ENCODE results near the gene IWS1.
"Not testable (repeated sequence)": the region's sequence is repeated elsewhere in the genome, so short reads cannot be mapped to it uniquely, and the experiment has no call there.

The IWS1 gene

GRCh38 chr2:127526132-127527000 is at the start of gene IWS1:
Gene IWS1 (minus strand): TSS chr2:127526489. CDS start chr2:127526208, 281 bp downstream.
- DNase-seq, result peak; percentile 89

DNA sequence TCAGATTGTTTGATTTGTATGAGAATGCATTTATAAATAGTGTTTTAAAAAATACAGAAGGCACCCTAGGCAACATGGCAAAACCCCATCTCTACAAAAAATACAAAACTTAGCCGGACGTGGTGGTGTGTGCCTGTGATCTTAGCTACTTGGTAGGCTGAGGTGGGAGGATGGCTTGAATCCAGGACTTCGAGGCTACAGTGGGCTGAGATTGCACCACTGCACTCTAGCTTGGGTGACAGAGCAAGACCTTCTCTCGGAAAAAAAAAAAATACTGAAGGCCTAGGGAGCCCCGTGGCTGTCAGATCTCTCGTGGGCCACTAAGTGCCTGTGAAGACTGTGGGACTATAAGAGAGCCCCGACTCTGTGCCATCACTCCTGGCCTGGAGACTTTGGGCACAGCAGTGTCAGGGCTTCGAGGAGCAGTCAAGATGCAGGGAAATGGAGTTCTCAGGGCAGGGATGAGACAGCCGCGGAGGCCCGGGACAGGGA is 49.7 kb upstream of the IWS1 start:
- no peak for DNase-seq

DNA sequence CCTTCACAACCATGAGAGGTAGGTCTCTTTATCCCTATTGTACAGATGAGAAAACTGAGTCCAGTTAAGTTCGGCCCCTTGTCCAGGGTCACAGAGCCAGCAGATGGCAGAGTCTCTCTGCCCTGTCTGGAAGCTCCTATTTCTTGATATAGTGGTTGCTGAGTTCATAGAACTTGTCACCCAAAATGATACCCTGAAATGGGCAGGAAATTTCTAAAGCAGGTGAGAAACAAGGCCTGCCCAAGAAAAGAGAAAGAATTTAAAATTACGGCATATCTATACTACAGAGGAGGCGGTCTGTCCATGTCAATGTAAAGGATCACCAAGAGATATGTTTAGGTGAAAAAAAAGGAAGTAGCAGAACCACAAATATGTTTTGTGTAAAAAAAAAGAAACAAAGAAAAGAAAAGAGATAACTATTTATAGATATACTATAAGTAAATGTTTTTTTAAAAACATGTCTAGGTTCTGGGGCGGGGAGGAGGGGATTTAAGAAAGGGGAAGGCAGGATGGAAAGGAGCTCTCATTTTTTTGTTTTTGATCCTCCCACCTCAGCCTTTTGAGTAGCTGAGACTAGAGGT is 49.0 kb upstream of the IWS1 start:
- no peak for DNase-seq

DNA sequence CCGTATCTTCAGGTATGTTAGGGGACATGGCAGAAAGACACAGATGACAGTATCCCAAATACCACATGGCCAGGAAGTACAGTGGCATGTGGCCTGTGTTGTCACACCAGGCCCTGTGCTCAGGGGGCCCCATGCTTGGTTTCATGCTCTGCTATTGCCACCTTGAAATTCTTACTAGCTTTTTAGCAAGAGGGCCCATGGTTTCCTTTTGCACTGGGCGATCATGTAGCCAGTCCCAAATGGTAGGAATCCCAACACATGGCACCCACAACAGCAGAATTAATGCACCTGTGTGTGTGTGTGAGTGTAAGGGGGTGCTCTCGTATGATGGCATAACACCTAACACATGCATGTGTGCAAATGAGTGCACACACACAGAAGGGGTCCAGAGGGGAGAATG is 48.4 kb upstream of the IWS1 start:
- DNase-seq, result no peak

DNA sequence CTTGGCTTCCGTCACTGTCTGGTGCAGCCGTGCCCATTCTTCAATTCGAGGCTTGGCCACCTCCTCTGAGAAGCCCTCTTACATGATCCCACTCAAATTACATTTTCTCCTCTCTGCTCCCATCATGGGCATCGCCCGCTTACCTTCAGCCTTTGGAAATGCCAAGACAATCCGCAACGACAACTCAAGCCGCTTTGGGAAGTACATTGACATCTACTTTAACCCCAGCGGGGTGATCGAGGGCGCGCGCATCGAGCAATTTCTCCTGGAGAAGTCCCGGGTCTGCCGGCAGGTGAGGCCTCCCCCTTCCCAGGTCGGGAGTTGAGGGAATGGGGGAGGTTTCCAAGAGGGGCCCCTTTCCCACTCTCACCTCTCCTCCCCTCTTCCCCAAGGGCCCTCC is 47.5 kb upstream of the IWS1 start:
- DNase-seq, result no peak

- no peak for DNase-seq
Measured at GRCh38 chr2:127573298-127573697, 47.0 kb upstream of the IWS1 start.

- DNase-seq, result no peak
Measured at GRCh38 chr2:127572841-127573240, 46.6 kb upstream of the IWS1 start.

- not testable (repeated sequence) for DNase-seq
Measured at GRCh38 chr2:127572352-127572751, 46.1 kb upstream of the IWS1 start.

- DNase-seq, result no peak
Measured at GRCh38 chr2:127570282-127571250, 44.3 kb upstream of the IWS1 start.

DNA sequence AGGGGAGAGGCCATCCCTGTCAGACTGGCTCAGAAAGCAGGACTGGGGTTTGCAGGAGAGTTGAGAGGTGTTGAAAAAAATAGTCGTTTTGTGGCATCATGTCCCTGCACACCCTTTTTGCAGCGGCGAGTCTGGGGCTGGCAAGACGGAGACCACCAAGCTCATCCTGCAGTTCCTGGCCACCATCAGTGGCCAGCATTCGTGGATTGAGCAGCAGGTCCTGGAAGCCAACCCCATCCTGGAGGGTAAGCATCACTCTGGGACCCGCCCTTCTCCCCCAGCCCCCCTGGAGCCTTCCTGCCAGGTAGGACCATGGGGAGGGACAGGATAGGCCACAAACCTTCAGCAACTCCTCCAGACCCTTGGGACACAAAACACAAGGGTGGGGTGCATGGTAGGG is 43.4 kb upstream of the IWS1 start:
- no peak for DNase-seq

DNA sequence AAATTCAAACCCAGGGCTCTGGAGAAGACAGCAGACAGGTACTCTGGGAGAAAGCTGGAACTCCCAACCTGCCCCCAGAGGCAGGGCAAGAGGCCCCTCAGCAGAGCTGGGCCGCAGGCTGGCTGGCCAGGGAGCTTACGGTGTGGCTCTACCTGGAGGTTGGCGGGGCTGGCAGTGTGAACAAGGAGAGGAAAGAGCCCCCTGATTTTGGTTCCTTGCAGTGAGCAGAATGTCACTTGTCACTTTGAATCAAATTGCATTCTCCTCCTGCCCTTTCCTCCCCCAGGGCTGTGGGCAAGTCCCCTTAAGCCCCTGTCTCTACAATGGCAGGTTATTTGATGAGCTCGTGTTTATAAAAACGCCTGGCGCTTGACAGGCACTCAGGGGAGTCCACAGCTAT is 41.8 kb upstream of the IWS1 start:
- no peak for DNase-seq

GRCh38 chr2:127567351-127567854 is 41.1 kb upstream of the IWS1 start:
- DNase-seq, result no peak

GRCh38 chr2:127566576-127566975 is 40.3 kb upstream of the IWS1 start:
- no peak for DNase-seq

DNA sequence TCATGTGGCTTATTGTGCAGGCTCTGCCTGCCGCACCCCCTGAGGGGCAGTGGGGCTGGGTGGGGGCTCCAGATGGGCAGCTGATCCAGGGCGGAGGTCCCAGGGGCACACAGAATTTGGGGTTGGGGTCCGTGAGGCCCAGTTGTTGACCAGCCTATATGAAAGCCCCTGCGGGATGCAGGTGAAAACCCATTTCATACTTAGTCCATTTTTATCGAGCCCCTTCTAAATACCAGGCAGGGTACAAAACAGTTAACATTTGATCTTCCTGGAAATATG is 39.8 kb upstream of the IWS1 start:
- DNase-seq, result no peak

DNA sequence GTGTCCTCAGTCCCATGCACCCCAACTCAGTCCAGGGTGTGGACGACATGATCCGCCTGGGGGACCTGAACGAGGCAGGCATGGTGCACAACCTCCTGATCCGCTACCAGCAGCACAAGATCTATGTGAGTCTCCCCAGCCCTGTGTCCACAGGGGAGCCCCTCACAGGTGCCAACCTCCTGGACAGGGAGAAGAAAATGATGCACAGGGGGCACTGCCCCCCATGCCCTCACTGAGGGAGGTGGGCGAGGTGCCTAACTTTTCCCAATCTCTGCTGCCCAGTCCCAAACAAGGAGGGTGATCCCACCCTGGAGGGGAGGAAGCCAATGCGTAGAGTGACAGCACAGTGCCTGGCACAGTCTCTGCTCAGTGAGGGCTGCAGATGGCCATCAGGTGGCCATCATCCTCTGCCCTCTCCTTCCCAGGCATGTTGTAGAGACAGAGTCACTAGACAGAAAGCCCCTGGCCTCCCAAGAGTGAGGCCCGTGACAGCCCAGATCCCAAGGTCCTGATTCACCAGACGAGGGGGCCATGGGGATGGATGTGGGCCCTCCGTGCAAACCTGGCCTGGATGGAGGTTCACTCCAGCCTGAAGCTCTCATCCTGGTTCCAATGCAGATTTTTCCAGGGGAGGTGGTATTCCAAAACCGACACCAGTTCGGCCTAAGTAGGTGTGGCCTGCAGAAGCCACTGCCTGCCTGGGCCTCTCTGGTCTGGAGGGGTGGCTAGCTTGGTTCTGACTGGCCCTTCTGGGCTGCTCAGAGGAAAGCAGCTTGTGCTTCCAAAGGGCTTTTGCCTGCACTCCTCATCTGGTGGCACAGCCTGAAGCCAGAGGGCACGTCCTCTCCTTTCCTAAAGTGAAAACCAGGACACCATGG is 39.2 kb upstream of the IWS1 start:
- no peak for DNase-seq

DNA sequence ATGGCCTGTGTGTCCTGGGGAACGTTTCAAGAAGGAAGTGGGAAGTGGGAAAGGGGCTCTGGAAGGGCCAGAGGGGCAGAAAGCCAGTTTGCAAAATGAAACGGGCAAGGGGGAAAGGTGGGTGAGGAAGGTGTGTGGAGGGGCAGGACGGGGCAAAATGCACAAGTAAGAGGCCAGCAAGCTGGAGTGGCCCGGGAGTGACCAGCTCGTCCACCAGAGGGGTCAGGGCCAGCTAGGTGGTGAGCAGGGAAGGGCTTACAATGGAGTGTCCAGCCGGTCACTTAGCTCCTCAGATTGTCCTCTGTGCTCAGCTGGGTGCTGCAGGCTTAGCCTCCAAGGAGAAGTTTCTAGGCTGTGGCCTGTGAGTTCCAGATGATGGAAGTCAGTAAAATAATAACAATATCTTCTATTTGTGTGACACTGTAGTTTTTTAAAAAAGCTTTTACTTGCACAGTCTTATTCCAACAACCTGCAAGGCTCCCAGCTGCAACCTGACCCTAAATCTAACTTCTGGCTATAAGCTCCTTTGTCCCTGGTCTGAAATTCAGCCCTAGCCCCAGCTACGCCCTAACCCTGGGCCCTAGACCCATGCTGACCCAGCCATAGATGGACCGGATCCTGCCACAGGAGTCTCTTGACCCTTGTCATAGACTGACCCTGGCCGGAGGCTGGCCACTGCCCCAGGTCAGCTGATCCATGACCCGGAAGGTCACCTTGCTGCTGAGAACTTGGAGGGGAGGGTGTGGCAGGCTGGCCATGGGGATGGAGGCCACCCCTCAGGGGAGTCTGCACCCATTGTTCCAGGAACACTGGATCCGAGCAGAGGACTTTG is 38.4 kb upstream of the IWS1 start:
- DNase-seq, result no peak

DNA sequence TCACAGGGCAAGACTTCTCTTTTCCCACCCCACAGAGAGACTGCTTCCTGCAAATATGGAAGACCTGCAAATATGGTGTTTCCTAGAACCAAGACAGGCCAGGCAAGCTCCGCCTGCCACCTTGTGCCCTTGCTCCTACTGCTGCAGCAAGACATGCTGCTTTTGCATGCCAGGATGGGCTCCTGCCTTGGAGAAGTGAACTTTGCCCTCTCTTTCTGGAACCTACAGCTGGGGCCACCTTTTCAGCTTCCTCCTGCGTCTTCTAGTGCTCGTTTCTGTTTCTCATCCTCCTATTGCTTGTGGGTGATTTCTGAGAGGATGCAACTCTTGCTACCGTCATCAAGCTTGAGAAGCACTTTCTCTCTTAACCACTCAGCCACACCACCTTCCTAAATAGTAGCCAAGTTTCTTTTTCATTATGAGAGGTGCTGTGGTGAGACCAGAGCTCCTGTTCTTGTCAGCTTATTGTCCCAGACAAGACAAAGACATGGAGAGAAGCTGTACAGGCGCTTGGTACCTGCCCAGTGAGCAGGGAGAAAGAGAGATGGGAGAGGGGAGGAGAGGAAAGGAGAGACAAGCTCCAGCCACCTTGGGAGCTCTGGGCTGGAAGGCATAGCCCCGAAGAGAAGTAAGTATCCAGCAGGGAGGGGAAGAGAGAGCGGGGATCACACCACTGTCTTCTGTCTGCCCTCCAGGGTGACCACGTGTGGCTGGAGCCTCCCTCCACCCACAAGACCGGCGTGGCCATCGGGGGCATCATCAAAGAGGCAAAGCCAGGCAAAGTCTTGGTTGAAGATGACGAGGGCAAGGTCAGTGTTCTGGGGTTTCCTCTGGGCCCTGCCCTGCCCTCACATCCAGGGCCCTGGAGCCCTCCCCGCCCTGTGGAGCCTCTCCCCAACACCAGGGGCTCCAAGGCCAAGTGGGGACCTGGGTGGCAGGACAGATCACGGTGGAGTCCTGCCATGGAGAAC is 37.5 kb upstream of the IWS1 start:
- no peak for DNase-seq

- DNase-seq, result no peak
Measured at GRCh38 chr2:127562936-127563335, 36.6 kb upstream of the IWS1 start.

- DNase-seq, result no peak
Measured at GRCh38 chr2:127561371-127561770, 35.1 kb upstream of the IWS1 start.

DNA sequence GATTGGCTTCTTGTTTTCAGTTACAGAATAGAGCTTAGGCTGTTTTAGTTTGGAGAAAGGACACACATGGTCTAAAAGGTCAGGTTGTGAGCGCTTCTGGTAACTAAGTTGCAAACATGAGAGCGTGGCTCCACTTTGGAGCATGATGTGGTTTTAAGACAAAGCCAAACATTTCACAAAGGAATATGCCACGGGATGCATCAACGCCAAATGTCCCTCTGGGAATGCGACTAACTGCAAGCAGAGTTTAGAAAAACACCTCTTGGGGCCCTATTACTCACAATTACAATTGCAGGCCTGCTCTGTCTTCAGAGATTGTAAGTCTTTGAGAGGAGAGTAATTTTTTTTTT is 34.6 kb upstream of the IWS1 start:
- DNase-seq, result no peak

Data from activated CD4-positive, alpha-beta T cell treated with anti-CD3 and anti-CD28 coated beads for 1 hour (primary cell).